Measurements from ENCODE around the gene SLC12A8.

- TF ChIP-seq, protein P1, sequence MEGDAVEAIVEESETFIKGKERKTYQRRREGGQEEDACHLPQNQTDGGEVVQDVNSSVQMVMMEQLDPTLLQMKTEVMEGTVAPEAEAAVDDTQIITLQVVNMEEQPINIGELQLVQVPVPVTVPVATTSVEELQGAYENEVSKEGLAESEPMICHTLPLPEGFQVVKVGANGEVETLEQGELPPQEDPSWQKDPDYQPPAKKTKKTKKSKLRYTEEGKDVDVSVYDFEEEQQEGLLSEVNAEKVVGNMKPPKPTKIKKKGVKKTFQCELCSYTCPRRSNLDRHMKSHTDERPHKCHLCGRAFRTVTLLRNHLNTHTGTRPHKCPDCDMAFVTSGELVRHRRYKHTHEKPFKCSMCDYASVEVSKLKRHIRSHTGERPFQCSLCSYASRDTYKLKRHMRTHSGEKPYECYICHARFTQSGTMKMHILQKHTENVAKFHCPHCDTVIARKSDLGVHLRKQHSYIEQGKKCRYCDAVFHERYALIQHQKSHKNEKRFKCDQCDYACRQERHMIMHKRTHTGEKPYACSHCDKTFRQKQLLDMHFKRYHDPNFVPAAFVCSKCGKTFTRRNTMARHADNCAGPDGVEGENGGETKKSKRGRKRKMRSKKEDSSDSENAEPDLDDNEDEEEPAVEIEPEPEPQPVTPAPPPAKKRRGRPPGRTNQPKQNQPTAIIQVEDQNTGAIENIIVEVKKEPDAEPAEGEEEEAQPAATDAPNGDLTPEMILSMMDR (conservative IDR thresholded peaks at IDR 0.05; ENCODE audit: low read depth, low read length): no peak
- no peak for TF ChIP-seq EZH2 (IDR thresholded peaks at IDR 0.05; ENCODE audit: borderline replicate concordance, low read depth, low read length, poor library complexity, severe bottlenecking)
Measured at GRCh38 chr3:125177746-125178145, 34.8 kb downstream of the SLC12A8 start.
